Suprapubic skin (tissue), 4 donors: Measurements from ENCODE around the gene STPG1. TPM values are rescaled to one million over a fixed set of nuclear protein-coding genes. Genes with fewer than 3 reads are reported as not detected.

Experiments
- DNase-seq, 2 donors: peaks; one replicate each; pipeline ENCODE4 v3.0.0-alpha.2; 2019; ENCODE audit warnings: low spot score in 2 of 2
- H3K27ac ChIP-seq: fragments of 200-600 bp; sonication (generic); one replicate; pipeline ENCODE4 v1.5.1; 2019
- H3K27me3 ChIP-seq: fragments of 200-600 bp; sonication (generic); one replicate; pipeline ENCODE4 v1.5.1; 2019
- H3K36me3 ChIP-seq: fragments of 200-600 bp; sonication (generic); one replicate; pipeline ENCODE4 v1.5.1; 2019
- H3K4me1 ChIP-seq: fragments of 200-600 bp; sonication (generic); one replicate; pipeline ENCODE4 v1.5.1; 2019
- H3K4me3 ChIP-seq: fragments of 200-600 bp; sonication (generic); one replicate; pipeline ENCODE4 v1.5.1; 2019; ENCODE audit warnings: mild to moderate bottlenecking
- H3K9me3 ChIP-seq: fragments of 200-600 bp; sonication (generic); one replicate; pipeline ENCODE4 v1.5.1; 2019
- CTCF ChIP-seq, 2 donors: fragments of 200-600 bp in 1 of 2; fragments of 450-650 bp in 1 of 2; sonication (generic) in 1 of 2; IDR thresholded peaks; one replicate each; pipeline ENCODE4 v1.5.1; 2016 to 2019; ENCODE audit warnings: antibody characterized with exemption in 2 of 2, mild to moderate bottlenecking in 1 of 2, moderate library complexity in 1 of 2
- EP300 ChIP-seq: sonication (generic); formaldehyde crosslinking; IDR thresholded peaks from one replicate; pipeline ENCODE4 v1.6.1; 2017; ENCODE audit warnings: antibody characterized with exemption
- POLR2A ChIP-seq, 2 donors: fragments of 450-650 bp; IDR thresholded peaks; one replicate each; pipeline ENCODE4 v1.6.1; 2017; ENCODE audit warnings: antibody characterized with exemption in 2 of 2, mild to moderate bottlenecking in 2 of 2, moderate library complexity in 2 of 2
- POLR2AphosphoS5 ChIP-seq, 3 donors: sonication (generic); formaldehyde crosslinking; IDR thresholded peaks; one replicate each; pipeline ENCODE4 v1.6.1; 2017; ENCODE audit warnings: antibody characterized with exemption in 3 of 3
- WGBS: methylation state at CpG from one replicate; pipeline ENCODE4 v1.1.5; 2018; 5-methylcytosine and 5-hydroxymethylcytosine counted together
- total RNA-seq, 4 donors: library from RNA; depleted of rRNA; stranded (reverse); fragments of >200 nt; gene quantifications; one replicate each; pipeline ENCODE4 v1.1.0, GENCODE V29; 2016

STPG1 gene
- total RNA-seq, 4 donors from 2014 or later = 7.2 to 8.5 (median 7.8) TPM

GRCh38 chr1:24311741-24312140 lies 101.8 kb downstream of the STPG1 start:
- 67% methylated on average over 1 of the region's 1 CpG for WGBS
- no peak for TF ChIP-seq EP300
- no peak for TF ChIP-seq CTCF (IDR thresholded peaks at IDR 0.05)
- no peak for TF ChIP-seq POLR2AphosphoS5 (IDR thresholded peaks at IDR 0.05)
- no peak for TF ChIP-seq POLR2A (IDR thresholded peaks at IDR 0.05)
- no peak overlapping the region for H3K27ac ChIP-seq
- H3K4me3 ChIP-seq = no peak overlapping the region
- no peak for DNase-seq
- H3K36me3 ChIP-seq = no peaks in the 10 kb centered on the region
- H3K9me3 ChIP-seq = no peaks in the 10 kb centered on the region
- H3K27me3 ChIP-seq = no peaks in the 10 kb centered on the region
- H3K4me1 ChIP-seq = peaks cover 18% of the 10 kb centered on the region

- H3K27ac ChIP-seq = no peak overlapping the region
Observed at GRCh38 chr1:24311234-24311633, 102.3 kb downstream of the STPG1 start.

GRCh38 chr1:24309762-24310485 lies 103.7 kb downstream of the STPG1 start:
- Histone ChIP-seq H3K27ac (no peak overlapping the region), H3K27me3 (no peaks in the 10 kb centered on the region), H3K9me3 (no peaks in the 10 kb centered on the region), H3K36me3 (no peaks in the 10 kb centered on the region), H3K4me1 (peaks cover 5% of the 10 kb centered on the region), H3K4me3 (no peak overlapping the region)
- 81% methylated on average over 4 of the region's 4 CpGs for WGBS
- no peak for DNase-seq
- no peak for TF ChIP-seq CTCF (IDR thresholded peaks at IDR 0.05)
- TF ChIP-seq POLR2AphosphoS5 (IDR thresholded peaks at IDR 0.05) = no peak
- no peak for TF ChIP-seq EP300
- no peak for TF ChIP-seq POLR2A (IDR thresholded peaks at IDR 0.05)

More at GRCh38 chr1:24311234-24311633, 102.3 kb downstream of the STPG1 start:
- H3K27me3 ChIP-seq = no peaks in the 10 kb centered on the region
- WGBS = 81% methylated on average over 3 of the region's 3 CpGs
- H3K36me3 ChIP-seq = no peaks in the 10 kb centered on the region
- DNase-seq = no peak
- H3K9me3 ChIP-seq = no peaks in the 10 kb centered on the region
- H3K4me1 ChIP-seq = peaks cover 13% of the 10 kb centered on the region
- TF ChIP-seq POLR2A (IDR thresholded peaks at IDR 0.05) = no peak
- no peak for TF ChIP-seq EP300
- no peak for TF ChIP-seq POLR2AphosphoS5 (IDR thresholded peaks at IDR 0.05)
- no peak for TF ChIP-seq CTCF (IDR thresholded peaks at IDR 0.05)
- no peak overlapping the region for H3K4me3 ChIP-seq

- H3K4me3 ChIP-seq = no peak overlapping the region
- H3K27me3 ChIP-seq = no peaks in the 10 kb centered on the region
- no peak overlapping the region for H3K27ac ChIP-seq
- no peaks in the 10 kb centered on the region for H3K9me3 ChIP-seq
- H3K4me1 ChIP-seq = peaks cover 5% of the 10 kb centered on the region
- DNase-seq = no peak
- TF ChIP-seq POLR2AphosphoS5 (IDR thresholded peaks at IDR 0.05) (no peak), POLR2A (IDR thresholded peaks at IDR 0.05) (no peak), EP300 (no peak), CTCF (IDR thresholded peaks at IDR 0.05) (no peak)
- no peaks in the 10 kb centered on the region for H3K36me3 ChIP-seq
- 86% methylated on average over 7 of the region's 7 CpGs for WGBS
Observed at GRCh38 chr1:24308365-24309015, 105.1 kb downstream of the STPG1 start.

Other genes starting within 250 kb of the STPG1 start
- 10 to 100 TPM; 11.7 to 16.1 (median 14.0) TPM for gene IFNLR1, start 226.5 kb downstream of the STPG1 start, total RNA-seq
- gene GRHL3, start 94.4 kb downstream of the STPG1 start, total RNA-seq = 100 to 1,000 TPM in 3 of 4 donors, 10 to 100 TPM in 1; 93.6 to 154 (median 129) TPM
- 10 to 100 TPM; 42.4 to 75.4 (median 64.6) TPM for gene NIPAL3, start 2.0 kb upstream of the STPG1 start, total RNA-seq
- gene RCAN3, start 89.1 kb upstream of the STPG1 start, total RNA-seq = 10 to 100 TPM; 27.0 to 29.8 (median 27.5) TPM
- gene NCMAP, start 142.3 kb upstream of the STPG1 start, total RNA-seq = 1 to 10 TPM in 1 of 4 donors, under 1 TPM in 2, not detected in 1; 0.24 to 1.1 (median 0.34) TPM
- gene SRRM1, start 229.5 kb upstream of the STPG1 start, total RNA-seq = 100 to 1,000 TPM in 2 of 4 donors, 10 to 100 TPM in 2; 73.0 to 323 (median 97.0) TPM